MM.1S (cell line): ENCODE data around the gene ITGB2.

Experiments used
- EZH2phosphoT487 ChIP-seq: fragments of 300-600 bp; sonication (generic); IDR thresholded peaks from 2 replicates; pipeline ENCODE4 v1.6.1; 2018; ENCODE audit warnings: antibody characterized with exemption, low read length
- TF ChIP-seq, protein P1 (sequence below): fragments of 300-600 bp; sonication (generic); IDR thresholded peaks from 2 replicates; pipeline ENCODE4 v1.5.1; 2016; ENCODE audit warnings: antibody characterized with exemption, low read length, mixed read lengths

GRCh38 chr21:44867999-44868700 lies 52.5 kb downstream of the ITGB2 start:
- TF ChIP-seq, protein P1, sequence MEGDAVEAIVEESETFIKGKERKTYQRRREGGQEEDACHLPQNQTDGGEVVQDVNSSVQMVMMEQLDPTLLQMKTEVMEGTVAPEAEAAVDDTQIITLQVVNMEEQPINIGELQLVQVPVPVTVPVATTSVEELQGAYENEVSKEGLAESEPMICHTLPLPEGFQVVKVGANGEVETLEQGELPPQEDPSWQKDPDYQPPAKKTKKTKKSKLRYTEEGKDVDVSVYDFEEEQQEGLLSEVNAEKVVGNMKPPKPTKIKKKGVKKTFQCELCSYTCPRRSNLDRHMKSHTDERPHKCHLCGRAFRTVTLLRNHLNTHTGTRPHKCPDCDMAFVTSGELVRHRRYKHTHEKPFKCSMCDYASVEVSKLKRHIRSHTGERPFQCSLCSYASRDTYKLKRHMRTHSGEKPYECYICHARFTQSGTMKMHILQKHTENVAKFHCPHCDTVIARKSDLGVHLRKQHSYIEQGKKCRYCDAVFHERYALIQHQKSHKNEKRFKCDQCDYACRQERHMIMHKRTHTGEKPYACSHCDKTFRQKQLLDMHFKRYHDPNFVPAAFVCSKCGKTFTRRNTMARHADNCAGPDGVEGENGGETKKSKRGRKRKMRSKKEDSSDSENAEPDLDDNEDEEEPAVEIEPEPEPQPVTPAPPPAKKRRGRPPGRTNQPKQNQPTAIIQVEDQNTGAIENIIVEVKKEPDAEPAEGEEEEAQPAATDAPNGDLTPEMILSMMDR, result no peak
- TF ChIP-seq EZH2phosphoT487, result no peak
